Trophoblast cell (in vitro differentiated cells and primary cell): ENCODE results near the gene ATG3.

Source experiments
- DNase-seq, 2 donors: peaks; one replicate each; pipeline ENCODE4 v3.0.0-alpha.2; 2016
- H2AFZ ChIP-seq: 2 replicates; pipeline ENCODE4 v1.6.1; 2013; ENCODE audit warnings: low read length, moderate library complexity, mild to moderate bottlenecking; ENCODE audit not compliant: insufficient read depth, poor library complexity
- H2AK5ac ChIP-seq: 2 replicates; pipeline ENCODE4 v1.6.1; 2013; ENCODE audit warnings: mild to moderate bottlenecking, low read length
- H2BK120ac ChIP-seq: 2 replicates; pipeline ENCODE4 v1.6.1; 2013; ENCODE audit warnings: low read length, mild to moderate bottlenecking, moderate library complexity; ENCODE audit not compliant: insufficient read depth, poor library complexity
- H2BK12ac ChIP-seq: 2 replicates; pipeline ENCODE4 v1.6.1; 2013; ENCODE audit warnings: mild to moderate bottlenecking, low read length, moderate library complexity
- H2BK5ac ChIP-seq: 2 replicates; pipeline ENCODE4 v1.6.1; 2013; ENCODE audit warnings: low read length, low read depth, moderate library complexity, mild to moderate bottlenecking; ENCODE audit not compliant: poor library complexity
- H3K14ac ChIP-seq: 2 replicates; pipeline ENCODE4 v1.6.1; 2013; ENCODE audit warnings: mild to moderate bottlenecking, low read length
- H3K18ac ChIP-seq: 2 replicates; pipeline ENCODE4 v1.6.1; 2013; ENCODE audit warnings: mild to moderate bottlenecking, low read length
- H3K23ac ChIP-seq: 2 replicates; pipeline ENCODE4 v1.6.1; 2013; ENCODE audit warnings: low read length
- H3K27ac ChIP-seq: 2 replicates; pipeline ENCODE4 v1.5.1; 2013; ENCODE audit warnings: low read depth, mild to moderate bottlenecking, inconsistent platforms, low read length, moderate library complexity
- H3K27me3 ChIP-seq: 2 replicates; pipeline ENCODE4 v1.6.1; 2013; ENCODE audit warnings: inconsistent platforms, mild to moderate bottlenecking, low read length, moderate library complexity; ENCODE audit not compliant: insufficient read depth
- H3K36me3 ChIP-seq, 2 experiments: 1 replicate in 1 of 2; 2 replicates in 1 of 2; pipeline ENCODE4 v1.6.1; 2013; ENCODE audit warnings: low read length in 2 of 2, mild to moderate bottlenecking in 2 of 2, moderate library complexity in 1 of 2; ENCODE audit not compliant: insufficient read depth in 2 of 2, control insufficient read depth in 1 of 2
- H3K4ac ChIP-seq: 2 replicates; pipeline ENCODE4 v1.6.1; 2013; ENCODE audit warnings: low read depth, mild to moderate bottlenecking, low read length, moderate library complexity
- H3K4me1 ChIP-seq, 2 experiments: 1 replicate in 1 of 2; 2 replicates in 1 of 2; pipeline ENCODE4 v1.6.1; 2013; ENCODE audit warnings: low read length in 2 of 2, mild to moderate bottlenecking in 2 of 2, moderate library complexity in 1 of 2; ENCODE audit not compliant: insufficient read depth in 2 of 2, control insufficient read depth in 1 of 2
- H3K4me2 ChIP-seq: 2 replicates; pipeline ENCODE4 v1.6.1; 2013; ENCODE audit warnings: inconsistent platforms, mild to moderate bottlenecking, low read length, moderate library complexity
- H3K4me3 ChIP-seq: 2 replicates; pipeline ENCODE4 v1.5.1; 2013; ENCODE audit warnings: mild to moderate bottlenecking, low read depth, low read length, inconsistent platforms
- H3K79me1 ChIP-seq: one replicate; pipeline ENCODE4 v1.6.1; 2013; ENCODE audit warnings: low read length
- H3K79me2 ChIP-seq: 2 replicates; pipeline ENCODE4 v1.6.1; 2013; ENCODE audit warnings: low read length, mild to moderate bottlenecking; ENCODE audit not compliant: control insufficient read depth, insufficient read depth, poor library complexity
- H3K9ac ChIP-seq: 2 replicates; pipeline ENCODE4 v1.6.1; 2013; ENCODE audit warnings: mild to moderate bottlenecking, low read length
- H3K9me3 ChIP-seq: 2 replicates; pipeline ENCODE4 v1.6.1; 2013; ENCODE audit warnings: low read depth, mild to moderate bottlenecking, control low read depth, inconsistent platforms, low read length; ENCODE audit not compliant: insufficient read depth
- H4K12ac ChIP-seq: 2 replicates; pipeline ENCODE4 v1.6.1; 2013; ENCODE audit warnings: low read depth, mild to moderate bottlenecking, low read length, moderate library complexity
- H4K8ac ChIP-seq: 2 replicates; pipeline ENCODE4 v1.6.1; 2013; ENCODE audit warnings: low read depth, mild to moderate bottlenecking, low read length, moderate library complexity
- H4K91ac ChIP-seq: one replicate; pipeline ENCODE4 v1.6.1; 2013; ENCODE audit warnings: low read depth, mild to moderate bottlenecking, low read length, moderate library complexity
- WGBS: extraction: QIAGEN DNeasy Blood & Tissue Kit; methylation state at CpG from one replicate; pipeline ENCODE4 v1.1.7; 2013; ENCODE audit warnings: missing lambda C conversion rate; ENCODE audit not compliant: insufficient read length, insufficient coverage; ENCODE audit errors: extremely low coverage; 5-methylcytosine and 5-hydroxymethylcytosine counted together

The ATG3 gene

GRCh38 chr3:112597945-112598344 lies 36.2 kb upstream of the ATG3 start:
- no peak overlapping the region for H2BK120ac ChIP-seq
- no peak overlapping the region for H2BK12ac ChIP-seq
- no peak for DNase-seq
- H3K27me3 ChIP-seq = no peaks in the 10 kb centered on the region
- no peaks in the 10 kb centered on the region for H3K79me2 ChIP-seq
- no CpG with 5 or more reads among the region's 2 CpGs for WGBS
- no peak overlapping the region for H3K23ac ChIP-seq
- H3K4me3 ChIP-seq = no peak overlapping the region
- no peaks in the 10 kb centered on the region for H3K9me3 ChIP-seq
- H3K36me3 ChIP-seq = no peaks in the 10 kb centered on the region
- H2AK5ac ChIP-seq = no peak overlapping the region
- H3K4ac ChIP-seq = no peak overlapping the region
- no peak overlapping the region for H3K9ac ChIP-seq
- no peak overlapping the region for H4K12ac ChIP-seq
- H4K91ac ChIP-seq = no peak overlapping the region
- H3K4me2 ChIP-seq = no peak overlapping the region
- H3K18ac ChIP-seq = no peak overlapping the region
- H3K14ac ChIP-seq = no peak overlapping the region
- no peak overlapping the region for H3K27ac ChIP-seq
- no peak overlapping the region for H4K8ac ChIP-seq
- no peaks in the 10 kb centered on the region for H3K79me1 ChIP-seq
- no peak overlapping the region for H2AFZ ChIP-seq
- no peak overlapping the region for H2BK5ac ChIP-seq
- peaks cover 0 to 3% of the 10 kb centered on the region in 2 experiments for H3K4me1 ChIP-seq

- Histone ChIP-seq H3K36me3 (no peaks in the 10 kb centered on the region), H3K23ac (no peak overlapping the region), H2AFZ (no peak overlapping the region), H3K18ac (no peak overlapping the region), H3K4me2 (no peak overlapping the region), H3K9ac (no peak overlapping the region), H3K79me2 (no peaks in the 10 kb centered on the region), H3K79me1 (no peaks in the 10 kb centered on the region), H4K8ac (no peak overlapping the region), H4K12ac (no peak overlapping the region), H3K14ac (no peak overlapping the region), H2AK5ac (no peak overlapping the region), H3K27ac (no peak overlapping the region), H2BK12ac (no peak overlapping the region), H3K27me3 (no peaks in the 10 kb centered on the region), H3K9me3 (no peaks in the 10 kb centered on the region), H4K91ac (no peak overlapping the region), H3K4me3 (no peak overlapping the region), H3K4me1 (peaks cover 0 to 3% of the 10 kb centered on the region in 2 experiments), H3K4ac (no peak overlapping the region), H2BK120ac (no peak overlapping the region), H2BK5ac (no peak overlapping the region)
- DNase-seq = no peak
- no CpG with 5 or more reads among the region's 2 CpGs for WGBS
Measured at GRCh38 chr3:112594856-112595255, 33.1 kb upstream of the ATG3 start.

GRCh38 chr3:112593258-112593657 lies 31.5 kb upstream of the ATG3 start:
- Histone ChIP-seq H3K4me3 (no peak overlapping the region), H2BK5ac (no peak overlapping the region), H3K18ac (no peak overlapping the region), H3K36me3 (peaks cover 0 to 3% of the 10 kb centered on the region in 2 experiments), H3K4ac (no peak overlapping the region), H4K91ac (no peak overlapping the region), H4K12ac (no peak overlapping the region), H3K27me3 (no peaks in the 10 kb centered on the region), H4K8ac (no peak overlapping the region), H3K79me1 (no peaks in the 10 kb centered on the region), H2BK12ac (no peak overlapping the region), H2BK120ac (no peak overlapping the region), H3K79me2 (no peaks in the 10 kb centered on the region), H3K27ac (no peak overlapping the region), H3K23ac (no peak overlapping the region), H2AK5ac (no peak overlapping the region), H3K9me3 (no peaks in the 10 kb centered on the region), H3K9ac (no peak overlapping the region), H3K4me1 (peaks cover 0 to 3% of the 10 kb centered on the region in 2 experiments), H2AFZ (no peak overlapping the region), H3K14ac (no peak overlapping the region), H3K4me2 (no peak overlapping the region)
- DNase-seq = no peak

GRCh38 chr3:112587336-112587735 lies 25.6 kb upstream of the ATG3 start:
- Histone ChIP-seq H2AFZ (no peak overlapping the region), H2BK5ac (no peak overlapping the region), H3K79me1 (no peaks in the 10 kb centered on the region), H3K18ac (no peak overlapping the region), H3K9ac (no peak overlapping the region), H3K27me3 (no peaks in the 10 kb centered on the region), H3K36me3 (peaks cover 3% of the 10 kb centered on the region in 2 experiments), H3K4me3 (no peak overlapping the region), H3K9me3 (no peaks in the 10 kb centered on the region), H2BK120ac (no peak overlapping the region), H2BK12ac (no peak overlapping the region), H2AK5ac (no peak overlapping the region), H3K4me1 (no peaks in the 10 kb centered on the region), H3K4ac (no peak overlapping the region), H4K12ac (no peak overlapping the region), H3K23ac (no peak overlapping the region), H4K91ac (no peak overlapping the region), H4K8ac (no peak overlapping the region), H3K79me2 (no peaks in the 10 kb centered on the region), H3K4me2 (no peak overlapping the region), H3K14ac (no peak overlapping the region), H3K27ac (no peak overlapping the region)
- WGBS = no CpG with 5 or more reads among the region's 1 CpG
- no peak for DNase-seq
